OCI-LY1 (cell line): ENCODE results near the gene RHOG.

Experiments used
- CTCF ChIP-seq: fragments of 200-600 bp; sonication (generic), shearing (Covaris generic); IDR thresholded peaks from 2 replicates; pipeline ENCODE4 v1.5.1; 2017; ENCODE audit warnings: mild to moderate bottlenecking, antibody characterized with exemption, low read length, moderate library complexity, mixed read lengths
- EZH2 ChIP-seq: fragments of 200-600 bp; sonication (generic), shearing (Covaris generic); IDR thresholded peaks from 2 replicates; pipeline ENCODE4 v1.8.0; 2017; ENCODE audit warnings: borderline replicate concordance, mixed run types, mild to moderate bottlenecking, antibody characterized with exemption, low read length, moderate library complexity, mixed read lengths

GRCh38 chr11:3865388-3866193 lies 24.8 kb upstream of the RHOG start:
- TF ChIP-seq EZH2 (no peak), CTCF (no peak)
